Measurements from ENCODE around the gene MED16.

DNA sequence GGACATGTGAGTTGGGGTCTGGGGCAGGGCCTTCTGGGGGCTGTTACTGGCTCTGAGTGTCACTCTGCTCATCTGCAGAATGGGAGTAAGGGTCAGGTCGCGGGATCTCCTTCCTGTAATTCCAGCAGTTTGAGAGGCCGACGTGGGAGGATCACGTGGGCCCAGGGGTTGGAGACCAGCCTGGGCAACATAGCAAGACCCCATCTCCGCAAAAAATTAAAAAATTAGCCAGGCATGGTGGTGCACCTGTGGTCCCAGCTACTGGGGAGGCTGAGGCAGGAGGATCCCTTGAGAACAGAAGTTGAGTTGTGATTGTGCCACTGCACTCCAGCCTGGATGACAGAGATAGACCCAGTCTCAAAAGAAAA is 36.9 kb upstream of the MED16 start:
- TF ChIP-seq, protein P1, sequence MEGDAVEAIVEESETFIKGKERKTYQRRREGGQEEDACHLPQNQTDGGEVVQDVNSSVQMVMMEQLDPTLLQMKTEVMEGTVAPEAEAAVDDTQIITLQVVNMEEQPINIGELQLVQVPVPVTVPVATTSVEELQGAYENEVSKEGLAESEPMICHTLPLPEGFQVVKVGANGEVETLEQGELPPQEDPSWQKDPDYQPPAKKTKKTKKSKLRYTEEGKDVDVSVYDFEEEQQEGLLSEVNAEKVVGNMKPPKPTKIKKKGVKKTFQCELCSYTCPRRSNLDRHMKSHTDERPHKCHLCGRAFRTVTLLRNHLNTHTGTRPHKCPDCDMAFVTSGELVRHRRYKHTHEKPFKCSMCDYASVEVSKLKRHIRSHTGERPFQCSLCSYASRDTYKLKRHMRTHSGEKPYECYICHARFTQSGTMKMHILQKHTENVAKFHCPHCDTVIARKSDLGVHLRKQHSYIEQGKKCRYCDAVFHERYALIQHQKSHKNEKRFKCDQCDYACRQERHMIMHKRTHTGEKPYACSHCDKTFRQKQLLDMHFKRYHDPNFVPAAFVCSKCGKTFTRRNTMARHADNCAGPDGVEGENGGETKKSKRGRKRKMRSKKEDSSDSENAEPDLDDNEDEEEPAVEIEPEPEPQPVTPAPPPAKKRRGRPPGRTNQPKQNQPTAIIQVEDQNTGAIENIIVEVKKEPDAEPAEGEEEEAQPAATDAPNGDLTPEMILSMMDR (IDR thresholded peaks at IDR 0.05): no peak
- no peak for TF ChIP-seq POLR2A (IDR thresholded peaks at IDR 0.05)

All from lower leg skin (tissue), 3 donors.